Measurements from ENCODE around the gene DSTYK. TPM values are rescaled to one million over a fixed set of nuclear protein-coding genes. Genes with fewer than 3 reads are reported as not detected.

Gene DSTYK
- total and polyA plus RNA-seq, 4 donors = 3.5 to 19.3 (median 7.1) TPM

GRCh38 chr1:205232945-205233397 is 21.5 kb upstream of the DSTYK start:
- Histone ChIP-seq H3K4me1 (ENCODE audit: control insufficient read depth in 5 of 5, insufficient read depth in 5 of 5, low read length in 5 of 5) (peaks cover 0 to 58% (median 15%) of the 10 kb centered on the region in 5 donors), H3K4me3 (no peak overlapping the region), H3K36me3 (ENCODE audit: control insufficient read depth in 4 of 4, insufficient read depth in 4 of 4, low read length in 4 of 4) (no peaks in the 10 kb centered on the region), H3K27me3 (ENCODE audit: control insufficient read depth in 3 of 3, insufficient read depth in 3 of 3, low read length in 2 of 3) (no peaks in the 10 kb centered on the region), H3K27ac (ENCODE audit: low read depth in 1 of 2, low read length in 1 of 2) (no peak overlapping the region), H3K9me3 (ENCODE audit: control insufficient read depth in 4 of 4, insufficient read depth in 3 of 4, low read length in 3 of 4) (no peaks in the 10 kb centered on the region), H3K9ac (ENCODE audit: insufficient read depth in 1 of 2, low read length in 2 of 2) (no peak overlapping the region)
- WGBS, 2 donors = 59 to 71% methylated on average over 3 of the region's 3 CpGs
- DNase-seq (no peak), ATAC-seq (ENCODE audit: insufficient read depth, low FRiP score) (no peak)
- no peak for TF ChIP-seq CTCF (IDR thresholded peaks at IDR 0.05; ENCODE audit: control extremely low read depth, extremely low read depth)

GRCh38 chr1:205232127-205232820 is 20.8 kb upstream of the DSTYK start:
- no peaks in the 10 kb centered on the region for H3K36me3 ChIP-seq (ENCODE audit: control insufficient read depth in 4 of 4, insufficient read depth in 4 of 4, low read length in 4 of 4)
- H3K27ac ChIP-seq (ENCODE audit: low read depth in 1 of 2, low read length in 1 of 2) = no peak overlapping the region
- ATAC-seq (ENCODE audit: insufficient read depth, low FRiP score) (no peak), DNase-seq (no peak)
- no peaks in the 10 kb centered on the region for H3K9me3 ChIP-seq (ENCODE audit: control insufficient read depth in 4 of 4, insufficient read depth in 3 of 4, low read length in 3 of 4)
- 92 to 95% methylated on average over 7 of the region's 7 CpGs for WGBS, 2 donors
- peaks cover 0 to 52% (median 9%) of the 10 kb centered on the region in 5 donors for H3K4me1 ChIP-seq (ENCODE audit: control insufficient read depth in 5 of 5, insufficient read depth in 5 of 5, low read length in 5 of 5)
- H3K4me3 ChIP-seq = no peak overlapping the region
- no peaks in the 10 kb centered on the region for H3K27me3 ChIP-seq (ENCODE audit: control insufficient read depth in 3 of 3, insufficient read depth in 3 of 3, low read length in 2 of 3)
- TF ChIP-seq CTCF (IDR thresholded peaks at IDR 0.05; ENCODE audit: control extremely low read depth, extremely low read depth) = no peak
- H3K9ac ChIP-seq (ENCODE audit: insufficient read depth in 1 of 2, low read length in 2 of 2) = no peak overlapping the region

- H3K9me3 ChIP-seq (ENCODE audit: control insufficient read depth in 4 of 4, insufficient read depth in 3 of 4, low read length in 3 of 4) = no peaks in the 10 kb centered on the region
- whole genome bisulfite sequencing, 2 donors = 76 to 86% methylated on average over 5 of the region's 5 CpGs
- no peaks in the 10 kb centered on the region for H3K27me3 ChIP-seq (ENCODE audit: control insufficient read depth in 3 of 3, insufficient read depth in 3 of 3, low read length in 2 of 3)
- DNase-seq = no peak
- H3K9ac ChIP-seq (ENCODE audit: insufficient read depth in 1 of 2, low read length in 2 of 2) = no peak overlapping the region
- TF ChIP-seq CTCF (IDR thresholded peaks at IDR 0.05; ENCODE audit: control extremely low read depth, extremely low read depth) = no peak
- H3K36me3 ChIP-seq (ENCODE audit: control insufficient read depth in 4 of 4, insufficient read depth in 4 of 4, low read length in 4 of 4) = no peaks in the 10 kb centered on the region
- H3K4me3 ChIP-seq = no peak overlapping the region
- no peak for ATAC-seq (ENCODE audit: insufficient read depth, low FRiP score)
- H3K4me1 ChIP-seq (ENCODE audit: control insufficient read depth in 5 of 5, insufficient read depth in 5 of 5, low read length in 5 of 5) = peaks cover 0 to 47% (median 7%) of the 10 kb centered on the region in 5 donors
- H3K27ac ChIP-seq (ENCODE audit: low read depth in 1 of 2, low read length in 1 of 2) = no peak overlapping the region
Observed at GRCh38 chr1:205230982-205231381, 19.5 kb upstream of the DSTYK start.

All from lung (tissue), 12 donors.